Measurements from ENCODE around the gene FAM184B. TPM values are rescaled to one million over a fixed set of nuclear protein-coding genes. Genes with fewer than 3 reads are reported as not detected.

The FAM184B gene
- total RNA-seq, 4 donors from 2014 or later: 0.14 to 0.75 (median 0.18) TPM

GRCh38 chr4:17707671-17708070 lies 73.8 kb downstream of the FAM184B start:
- WGBS, 2 donors (ENCODE audit: low coverage in 1 of 2): 60 to 69% methylated on average over 2 of the region's 2 CpGs
- Histone ChIP-seq H3K27me3 (peaks cover 4% of the 10 kb centered on the region), H3K4me3 (no peak overlapping the region), H3K4me1 (peaks cover 0 to 18% (median 5%) of the 10 kb centered on the region in 4 donors), H3K27ac (no peak overlapping the region), H3K36me3 (no peaks in the 10 kb centered on the region), H3K9me3 (no peaks in the 10 kb centered on the region)
- DNase-seq: no peak
- no peak for TF ChIP-seq POLR2A (IDR thresholded peaks at IDR 0.05)
- in situ Hi-C loops (cut with MboI; ENCODE audit: low pct_ligation_motif_present in 1 of 4, low pct_unique_long_range_greater_than_20kb in 1 of 4, low sequenced_read_pairs in 3 of 4) (no loop called here), intact Hi-C loops (cut with DNase I; ENCODE audit: low total_unique reads) (no loop called here)

GRCh38 chr4:17705107-17705506 lies 76.3 kb downstream of the FAM184B start:
- Histone ChIP-seq H3K36me3 (no peaks in the 10 kb centered on the region), H3K4me1 (peaks cover 0 to 18% (median 5%) of the 10 kb centered on the region in 4 donors), H3K27me3 (peaks cover 4% of the 10 kb centered on the region), H3K4me3 (peak overlapping the region in 1 of 4 donors; percentile 5), H3K27ac (no peak overlapping the region), H3K9me3 (no peaks in the 10 kb centered on the region)
- 14 to 41% methylated on average over 2 of the region's 2 CpGs for WGBS, 2 donors (ENCODE audit: low coverage in 1 of 2)
- in situ Hi-C loops (cut with MboI; ENCODE audit: low pct_ligation_motif_present in 1 of 4, low pct_unique_long_range_greater_than_20kb in 1 of 4, low sequenced_read_pairs in 3 of 4): no loop called here
- no peak for DNase-seq
- intact Hi-C loops (cut with DNase I; ENCODE audit: low total_unique reads): no loop called here
- no peak for TF ChIP-seq CTCF (IDR thresholded peaks at IDR 0.05)
- TF ChIP-seq EP300 (IDR thresholded peaks at IDR 0.05; ENCODE audit: low read depth): no peak
- TF ChIP-seq POLR2A (IDR thresholded peaks at IDR 0.05): no peak
- TF ChIP-seq POLR2AphosphoS5 (IDR thresholded peaks at IDR 0.05): no peak

GRCh38 chr4:17704020-17704650 lies 77.3 kb downstream of the FAM184B start:
- Histone ChIP-seq H3K4me1 (peaks cover 0 to 18% (median 5%) of the 10 kb centered on the region in 4 donors), H3K27ac (no peak overlapping the region), H3K27me3 (peaks cover 2% of the 10 kb centered on the region), H3K9me3 (peaks cover 0 to 5% of the 10 kb centered on the region in 2 donors), H3K4me3 (no peak overlapping the region), H3K36me3 (no peaks in the 10 kb centered on the region)
- WGBS, 2 donors (ENCODE audit: low coverage in 1 of 2): 49 to 57% methylated on average over 5 to 6 of the region's 6 CpGs
- in situ Hi-C loops (cut with MboI; ENCODE audit: low pct_ligation_motif_present in 1 of 4, low pct_unique_long_range_greater_than_20kb in 1 of 4, low sequenced_read_pairs in 3 of 4) (no loop called here), intact Hi-C loops (cut with DNase I; ENCODE audit: low total_unique reads) (no loop called here)
- TF ChIP-seq POLR2AphosphoS5 (IDR thresholded peaks at IDR 0.05) (no peak), POLR2A (IDR thresholded peaks at IDR 0.05) (no peak), CTCF (IDR thresholded peaks at IDR 0.05) (no peak), EP300 (IDR thresholded peaks at IDR 0.05; ENCODE audit: low read depth) (no peak)
- DNase-seq: no peak

GRCh38 chr4:17702641-17703040 lies 78.8 kb downstream of the FAM184B start:
- Histone ChIP-seq H3K27me3 (no peaks in the 10 kb centered on the region), H3K4me3 (no peak overlapping the region), H3K9me3 (peaks cover 0 to 9% of the 10 kb centered on the region in 2 donors), H3K4me1 (peaks cover 0 to 18% (median 5%) of the 10 kb centered on the region in 4 donors), H3K36me3 (no peaks in the 10 kb centered on the region), H3K27ac (no peak overlapping the region)
- in situ Hi-C loops (cut with MboI; ENCODE audit: low pct_ligation_motif_present in 1 of 4, low pct_unique_long_range_greater_than_20kb in 1 of 4, low sequenced_read_pairs in 3 of 4) (no loop called here), intact Hi-C loops (cut with DNase I; ENCODE audit: low total_unique reads) (no loop called here)
- 66 to 80% methylated on average over 2 to 5 of the region's 5 CpGs for WGBS, 2 donors (ENCODE audit: low coverage in 1 of 2)
- no peak for DNase-seq
- TF ChIP-seq EP300 (IDR thresholded peaks at IDR 0.05; ENCODE audit: low read depth) (no peak), POLR2AphosphoS5 (IDR thresholded peaks at IDR 0.05) (no peak), POLR2A (IDR thresholded peaks at IDR 0.05) (no peak), CTCF (IDR thresholded peaks at IDR 0.05) (no peak)

- DNase-seq: no peak
- Histone ChIP-seq H3K27ac (no peak overlapping the region), H3K9me3 (peaks cover 0 to 9% of the 10 kb centered on the region in 2 donors), H3K4me1 (peaks cover 0 to 18% (median 5%) of the 10 kb centered on the region in 4 donors), H3K4me3 (no peak overlapping the region), H3K36me3 (no peaks in the 10 kb centered on the region), H3K27me3 (no peaks in the 10 kb centered on the region)
- 86 to 91% methylated on average over 4 of the region's 4 CpGs for WGBS, 2 donors (ENCODE audit: low coverage in 1 of 2)
- in situ Hi-C loops (cut with MboI; ENCODE audit: low pct_ligation_motif_present in 1 of 4, low pct_unique_long_range_greater_than_20kb in 1 of 4, low sequenced_read_pairs in 3 of 4) (no loop called here), intact Hi-C loops (cut with DNase I; ENCODE audit: low total_unique reads) (no loop called here)
- TF ChIP-seq POLR2AphosphoS5 (IDR thresholded peaks at IDR 0.05): no peak
These were observed 79.5 kb downstream of the FAM184B start for GRCh38 chr4:17701882-17702281.

All from transverse colon (tissue), 4 donors.